Astrocyte (in vitro differentiated cells and primary cell): ENCODE measurements around the gene PCDHGB5. TPM values are rescaled to one million over a fixed set of nuclear protein-coding genes. Genes with fewer than 3 reads are reported as not detected.

Experiments used
- DNase-seq: peaks from one replicate; pipeline ENCODE4 v3.0.0-alpha.2; 2010; ENCODE audit warnings: low read depth
- FAIRE-seq: peaks from 2 replicates; lab custom pipeline; 2011; peaks lifted over from hg19 to GRCh38; lab: Jason Lieb, UNC
- H2AFZ ChIP-seq: 2 replicates; pipeline ENCODE4 v1.6.0; 2012; ENCODE audit warnings: low read depth, low read length, inconsistent platforms
- H3K27ac ChIP-seq: 2 replicates; pipeline ENCODE4 v1.5.1; 2011; ENCODE audit warnings: low read depth, low read length, inconsistent platforms
- H3K27me3 ChIP-seq: 2 replicates; pipeline ENCODE4 v1.6.0; 2011; ENCODE audit warnings: low read length, inconsistent platforms; ENCODE audit not compliant: insufficient read depth
- H3K36me3 ChIP-seq: 2 replicates; pipeline ENCODE4 v1.5.1; 2011; ENCODE audit warnings: low read length, inconsistent platforms; ENCODE audit not compliant: insufficient read depth
- H3K4me1 ChIP-seq: 2 replicates; pipeline ENCODE4 v1.5.1; 2011; ENCODE audit warnings: low read length, inconsistent platforms; ENCODE audit not compliant: insufficient read depth
- H3K4me2 ChIP-seq: 2 replicates; pipeline ENCODE4 v1.6.0; 2012; ENCODE audit warnings: low read length, inconsistent platforms
- H3K4me3 ChIP-seq: 2 replicates; pipeline ENCODE4 v1.5.1; 2011; ENCODE audit warnings: low read depth, mild to moderate bottlenecking, low read length, inconsistent platforms; ENCODE audit not compliant: insufficient read depth
- H3K79me2 ChIP-seq: 2 replicates; pipeline ENCODE4 v1.6.0; 2012; ENCODE audit warnings: mild to moderate bottlenecking, low read length, inconsistent platforms; ENCODE audit not compliant: insufficient read depth
- H3K9ac ChIP-seq: 2 replicates; pipeline ENCODE4 v1.6.0; 2012; ENCODE audit warnings: mild to moderate bottlenecking, low read length, inconsistent platforms
- H3K9me3 ChIP-seq: 2 replicates; pipeline ENCODE4 v1.5.1; 2012; ENCODE audit warnings: low read depth, mild to moderate bottlenecking, low read length, inconsistent platforms; ENCODE audit not compliant: insufficient read depth
- H4K20me1 ChIP-seq: 2 replicates; pipeline ENCODE4 v1.6.0; 2012; ENCODE audit warnings: low read length, inconsistent platforms; ENCODE audit not compliant: insufficient read depth
- H3K27ac Mint-ChIP-seq: one replicate; pipeline ENCODE4 v1.8.0; 2021; ENCODE audit warnings: mild to moderate bottlenecking, mixed read lengths; ENCODE audit not compliant: unreplicated experiment
- H3K27me3 Mint-ChIP-seq: one replicate; pipeline ENCODE4 v1.8.0; 2021; ENCODE audit warnings: low read depth, mixed read lengths; ENCODE audit not compliant: unreplicated experiment
- H3K36me3 Mint-ChIP-seq: one replicate; pipeline ENCODE4 v1.8.0; 2021; ENCODE audit warnings: low read depth, mixed read lengths; ENCODE audit not compliant: unreplicated experiment
- H3K4me1 Mint-ChIP-seq: one replicate; pipeline ENCODE4 v1.8.0; 2021; ENCODE audit warnings: low read depth, mixed read lengths; ENCODE audit not compliant: unreplicated experiment
- H3K4me3 Mint-ChIP-seq: one replicate; pipeline ENCODE4 v1.8.0; 2021; ENCODE audit warnings: mild to moderate bottlenecking, moderate library complexity, mixed read lengths; ENCODE audit not compliant: unreplicated experiment
- H3K9me3 Mint-ChIP-seq: one replicate; pipeline ENCODE4 v1.8.0; 2021; ENCODE audit warnings: mild to moderate bottlenecking, mixed read lengths; ENCODE audit not compliant: unreplicated experiment
- CTCF ChIP-seq: IDR thresholded peaks from 2 replicates; pipeline ENCODE4 v1.5.1; 2011; ENCODE audit warnings: low read depth, mild to moderate bottlenecking, inconsistent platforms, low read length, moderate library complexity; ENCODE audit not compliant: insufficient read depth
- EZH2 ChIP-seq: IDR thresholded peaks from 2 replicates; pipeline ENCODE4 v1.6.1; 2012; ENCODE audit warnings: mild to moderate bottlenecking, low read length, inconsistent platforms; ENCODE audit not compliant: insufficient read depth
- total RNA-seq: library from RNA; stranded (reverse); gene quantifications from 2 replicates; pipeline ENCODE4 v1.2.1, GENCODE V29; 2021

The PCDHGB5 gene
- total RNA-seq, 1 donor from 2014 or later = 2.1 TPM

GRCh38 chr5:141351591-141351990, 46.2 kb upstream of the PCDHGB5 start:
- Histone ChIP-seq H2AFZ (no peak overlapping the region), H3K9ac (no peak overlapping the region), H3K79me2 (no peaks in the 10 kb centered on the region), H3K4me3 (no peak overlapping the region), H3K9me3 (peaks cover 41% of the 10 kb centered on the region), H4K20me1 (no peaks in the 10 kb centered on the region), H3K27ac (no peak overlapping the region), H3K36me3 (no peaks in the 10 kb centered on the region), H3K4me1 (no peaks in the 10 kb centered on the region), H3K27me3 (peaks cover 3% of the 10 kb centered on the region), H3K4me2 (no peak overlapping the region)
- no peak for DNase-seq
- Mint-ChIP-seq H3K36me3 (peaks cover 7% of the 10 kb centered on the region), H3K4me1 (no peaks in the 10 kb centered on the region), H3K9me3 (peaks cover 31% of the 10 kb centered on the region), H3K27ac (no peak overlapping the region), H3K4me3 (no peak overlapping the region), H3K27me3 (no peaks in the 10 kb centered on the region)
- no peak for FAIRE-seq
- TF ChIP-seq EZH2 (no peak), CTCF (no peak)

- Histone ChIP-seq H3K36me3 (no peaks in the 10 kb centered on the region), H3K27me3 (peaks cover 3% of the 10 kb centered on the region), H3K9ac (no peak within 1 kb of the TSS), H4K20me1 (no peaks in the 10 kb centered on the region), H3K4me1 (no peaks in the 10 kb centered on the region), H3K79me2 (no peaks in the 10 kb centered on the region), H2AFZ (no peak within 1 kb of the TSS), H3K4me2 (peak within 1 kb of the TSS; percentile 45), H3K4me3 (no peak within 1 kb of the TSS), H3K9me3 (peaks cover 47% of the 10 kb centered on the region), H3K27ac (no peak within 1 kb of the TSS)
- Mint-ChIP-seq H3K27ac (no peak within 1 kb of the TSS), H3K4me1 (no peaks in the 10 kb centered on the region), H3K9me3 (peaks cover 33% of the 10 kb centered on the region), H3K4me3 (no peak within 1 kb of the TSS), H3K36me3 (peaks cover 8% of the 10 kb centered on the region), H3K27me3 (no peaks in the 10 kb centered on the region)
- TF ChIP-seq CTCF = peak; percentile 39
- no peak for TF ChIP-seq EZH2
- FAIRE-seq (no peak), DNase-seq (no peak)
Observed at GRCh38 chr5:141354900-141355469, 42.8 kb upstream of the PCDHGB5 start, which contains the start of gene PCDHGA4. Gene PCDHGA4 (plus strand): TSS chr5:141355021. CDS start chr5:141355108, 87 bp downstream.

- peaks cover 47% of the 10 kb centered on the region for H3K9me3 ChIP-seq
- H3K79me2 ChIP-seq = no peaks in the 10 kb centered on the region
- Mint-ChIP-seq H3K4me1 (no peaks in the 10 kb centered on the region), H3K27ac (no peak overlapping the region), H3K9me3 (peaks cover 35% of the 10 kb centered on the region), H3K4me3 (no peak overlapping the region), H3K27me3 (no peaks in the 10 kb centered on the region), H3K36me3 (peaks cover 10% of the 10 kb centered on the region)
- no peak overlapping the region for H3K9ac ChIP-seq
- no peak overlapping the region for H2AFZ ChIP-seq
- H4K20me1 ChIP-seq = no peaks in the 10 kb centered on the region
- no peak overlapping the region for H3K27ac ChIP-seq
- no peak for FAIRE-seq
- no peak overlapping the region for H3K4me3 ChIP-seq
- no peak for DNase-seq
- no peaks in the 10 kb centered on the region for H3K4me1 ChIP-seq
- H3K4me2 ChIP-seq = peak overlapping the region; percentile 45
- H3K27me3 ChIP-seq = peaks cover 3% of the 10 kb centered on the region
- no peak for TF ChIP-seq CTCF
- no peaks in the 10 kb centered on the region for H3K36me3 ChIP-seq
Observed at GRCh38 chr5:141355641-141356040, 42.1 kb upstream of the PCDHGB5 start.
